Coronary artery (tissue), 2 donors: ENCODE results near the gene RPL36.
A peak's percentile ranks its signal among the peaks of the same experiment; 100 is the strongest.
"Not testable (repeated sequence)": the region's sequence is repeated elsewhere in the genome, so short reads cannot be mapped to it uniquely, and the experiment has no call there.

Experiments used
- DNase-seq: peaks from one replicate; pipeline ENCODE4 v3.0.0-alpha.2; 2017; ENCODE audit warnings: low spot score
- H3K27ac ChIP-seq, 2 donors: fragments of 200-600 bp; sonication (generic); one replicate each; pipeline ENCODE4 v1.5.1; 2016 to 2019
- H3K4me3 ChIP-seq: fragments of 200-600 bp; sonication (generic); 2 replicates; pipeline ENCODE4 v1.5.1; 2016; ENCODE audit warnings: mild to moderate bottlenecking, moderate library complexity
- CTCF ChIP-seq: fragments of 200-600 bp; sonication (generic); IDR thresholded peaks from one replicate; pipeline ENCODE4 v1.5.1; 2019; ENCODE audit warnings: antibody characterized with exemption

Gene RPL36

GRCh38 chr19:5718579-5719273 is 28.6 kb downstream of the RPL36 start:
- no peak for DNase-seq
- no peak for TF ChIP-seq CTCF
- Histone ChIP-seq H3K27ac (peak overlapping the region in 1 of 2 donors; percentile 97), H3K4me3 (peak overlapping the region; percentile 87)

DNA sequence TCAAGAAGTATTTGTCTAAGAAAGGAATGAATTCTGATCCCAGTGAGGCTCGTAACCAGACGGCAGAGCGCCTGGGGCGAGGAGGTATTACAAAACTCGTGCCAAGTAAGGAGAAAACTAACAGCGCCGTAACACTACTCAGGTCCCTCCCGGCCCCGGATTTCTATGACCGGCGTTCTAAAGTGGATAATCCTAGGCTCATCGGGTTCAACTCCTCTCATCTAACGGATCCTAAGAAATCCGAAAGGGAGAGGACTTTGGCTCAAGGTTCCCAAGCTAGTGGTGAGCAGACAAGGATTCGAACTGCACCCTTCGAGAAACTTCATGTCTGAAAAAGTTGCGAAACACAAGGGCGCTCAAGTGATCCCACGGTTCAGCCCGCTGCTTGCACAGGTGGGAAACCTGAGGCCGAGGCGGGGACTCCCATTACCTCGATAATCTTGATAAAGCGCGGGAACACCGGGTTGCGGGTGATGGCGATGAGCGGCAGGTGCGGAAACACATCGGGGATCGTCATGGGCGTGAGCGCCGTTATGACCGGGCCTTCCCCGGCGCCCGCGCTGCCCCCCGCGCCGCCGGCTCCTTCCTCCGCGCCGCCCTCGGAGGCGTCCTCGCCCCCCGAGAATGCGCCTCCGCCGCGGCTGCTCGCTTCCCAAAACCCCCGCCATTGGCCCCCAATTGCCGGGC is 29.3 kb downstream of the RPL36 start:
- H3K4me3 ChIP-seq = peak overlapping the region; percentile 87
- peak overlapping the region; percentile 91 to 97 for H3K27ac ChIP-seq
- TF ChIP-seq CTCF = no peak
- DNase-seq = no peak

DNA sequence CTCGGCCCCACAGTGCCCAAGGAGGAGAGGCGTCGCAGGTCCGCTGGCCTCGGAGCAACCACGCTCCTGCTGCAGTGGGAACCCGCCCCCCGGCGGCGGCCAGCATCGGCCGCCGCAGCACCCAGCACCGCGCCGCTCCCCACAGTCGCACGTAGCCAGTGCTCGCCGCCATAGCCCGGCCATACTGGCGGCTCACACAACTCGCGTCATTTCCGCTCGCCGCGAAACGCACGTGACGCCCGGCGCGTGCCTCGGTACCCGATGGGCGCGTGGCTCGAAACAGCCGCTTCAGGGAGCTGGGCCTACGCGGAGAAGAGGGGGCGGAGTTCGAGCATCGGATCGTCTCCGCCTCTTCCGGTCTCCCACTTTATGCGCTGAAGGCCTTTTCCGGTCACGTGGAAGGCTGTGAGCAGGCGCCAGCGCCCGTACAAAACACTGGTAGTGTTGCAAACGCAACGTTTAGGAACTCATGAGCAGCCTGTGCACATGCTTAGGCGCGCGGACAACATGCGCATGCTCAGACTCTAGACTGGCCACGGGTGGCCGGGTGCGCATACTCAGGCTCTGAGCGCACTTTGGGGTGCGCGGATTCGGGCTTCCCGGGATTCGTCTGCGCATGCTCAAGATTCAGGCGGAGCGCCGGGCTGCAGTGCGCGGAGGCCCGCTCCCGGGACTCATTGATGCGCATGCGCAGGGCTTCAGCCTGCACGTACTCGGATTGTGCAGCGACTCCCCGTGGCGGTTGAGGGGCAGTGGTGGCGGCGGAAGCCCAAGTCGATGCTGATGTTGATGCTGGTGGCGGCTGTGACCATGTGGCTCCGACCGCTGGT is 30.1 kb downstream of the RPL36 start, which contains the start of the genes CATSPERD and LONP1:
CATSPERD (plus strand) TSS at position 677 of the 830 bp plus-strand sequence; CDS start at position 778, 101 bp downstream.
LONP1 (minus strand) TSS at position 186 of the 830 bp plus-strand sequence; CDS start at position 172, 14 bp downstream.
- Histone ChIP-seq H3K27ac (peak within 1 kb of the TSS; percentile 91 to 97), H3K4me3 (peak within 1 kb of the TSS; percentile 87)
- TF ChIP-seq CTCF = peak; percentile 89
- DNase-seq = peak; percentile 99

DNA sequence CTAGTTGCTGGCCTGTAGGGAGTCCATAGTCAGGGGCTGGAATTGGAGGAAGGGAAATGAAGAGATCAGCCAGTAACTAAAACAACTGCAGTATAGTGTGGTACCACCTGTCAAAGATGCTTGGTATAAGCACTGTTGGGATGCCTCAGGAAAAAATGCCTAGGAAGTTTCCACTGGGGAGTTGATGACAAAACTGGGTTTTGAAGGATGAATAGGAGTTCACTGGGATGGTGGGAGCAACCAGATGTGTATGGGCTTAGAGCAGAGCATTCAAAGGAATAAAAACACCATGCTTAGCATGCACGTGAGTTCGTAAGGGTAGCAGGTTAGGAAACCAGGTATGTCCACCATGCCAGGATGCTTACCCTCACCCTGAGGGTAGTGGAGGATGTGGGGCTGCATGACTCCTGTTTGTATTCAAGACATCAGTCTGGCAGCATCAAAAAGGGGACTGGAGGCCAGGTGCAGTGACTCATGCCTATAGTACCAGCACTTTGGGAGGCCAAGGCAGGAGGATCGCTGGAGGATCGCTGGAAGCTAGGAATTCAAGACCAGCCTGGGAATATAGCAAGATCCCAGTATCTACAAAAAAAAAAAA is 37.5 kb downstream of the RPL36 start:
- no peak for TF ChIP-seq CTCF
- no peak for DNase-seq
- Histone ChIP-seq H3K27ac (no peak overlapping the region), H3K4me3 (no peak overlapping the region)

GRCh38 chr19:5733172-5733571 is 43.1 kb downstream of the RPL36 start:
- not testable (repeated sequence) for DNase-seq

GRCh38 chr19:5738423-5738822 is 48.3 kb downstream of the RPL36 start:
- no peak for DNase-seq
- no peak for TF ChIP-seq CTCF

More at GRCh38 chr19:5733172-5733571, 43.1 kb downstream of the RPL36 start:
- H3K27ac ChIP-seq, H3K4me3 ChIP-seq: not testable (repeated sequence)

More at GRCh38 chr19:5738423-5738822, 48.3 kb downstream of the RPL36 start:
- no peak overlapping the region for H3K4me3 ChIP-seq
- H3K27ac ChIP-seq = no peak overlapping the region
